IMR-90 (cell line): ENCODE data around the gene PLCH1. TPM values are rescaled to one million over a fixed set of nuclear protein-coding genes. Genes with fewer than 3 reads are reported as not detected.
"Not testable (repeated sequence)": the region's sequence is repeated elsewhere in the genome, so short reads cannot be mapped to it uniquely, and the experiment has no call there.

ENCODE experiments used
- ATAC-seq: fragments of 200-7000 bp; cut with Tn5 transposase; 2 replicates; pipeline ENCODE4 v1.9.1; 2020; ENCODE audit warnings: low read depth, mild to moderate bottlenecking, moderate library complexity
- BruUV-seq: library from RNA; stranded (reverse); fragments of 400-500 nt; replicated peaks from 2 replicates; lab custom pipeline; 2021; lab: Mats Ljungman, UMichigan
- CTCF ChIA-PET: fragments of 300-600 bp; formaldehyde crosslinking; extraction: SDS; loops from one replicate; lab custom pipeline; 2021; ENCODE audit warnings: antibody characterized with exemption; lab: Yijun Ruan, JAX
- POLR2A ChIA-PET: fragments of 300-600 bp; sonication (Branson Sonifier 250); formaldehyde crosslinking; loops from one replicate; lab custom pipeline; 2022; ENCODE audit warnings: antibody characterized with exemption; ENCODE audit not compliant: unreplicated experiment; lab: Charles Lee
- DNase-seq: peaks from one replicate; pipeline ENCODE4 v3.0.0; 2013
- H2AFZ ChIP-seq: replicated peaks from 2 replicates; pipeline ENCODE3; 2013; ENCODE audit warnings: low read length, mild to moderate bottlenecking; ENCODE audit not compliant: poor library complexity
- H2AK5ac ChIP-seq: 2 replicates; pipeline ENCODE4 v1.6.1; 2013; ENCODE audit warnings: low read depth, low read length, inconsistent platforms
- H2AK9ac ChIP-seq: replicated peaks from 2 replicates; pipeline ENCODE3; 2013; ENCODE audit warnings: mild to moderate bottlenecking, low read depth, low read length, moderate library complexity; ENCODE audit not compliant: poor library complexity
- H2BK120ac ChIP-seq: 2 replicates; pipeline ENCODE4 v1.6.1; 2013; ENCODE audit warnings: low read depth, low read length, inconsistent platforms
- H2BK15ac ChIP-seq: 3 replicates; pipeline ENCODE4 v1.6.1; 2013; ENCODE audit warnings: low read depth, low read length, inconsistent platforms
- H2BK20ac ChIP-seq: 2 replicates; pipeline ENCODE4 v1.6.1; 2013; ENCODE audit warnings: low read depth, mild to moderate bottlenecking, inconsistent platforms, low read length, moderate library complexity
- H2BK5ac ChIP-seq: 2 replicates; pipeline ENCODE4 v1.6.1; 2013; ENCODE audit warnings: mild to moderate bottlenecking, low read depth, low read length, inconsistent platforms; ENCODE audit not compliant: poor library complexity, severe bottlenecking
- H3K14ac ChIP-seq: replicated peaks from 2 replicates; pipeline ENCODE4 v1.6.1; 2013; ENCODE audit warnings: low read depth, low read length, inconsistent platforms
- H3K18ac ChIP-seq: 2 replicates; pipeline ENCODE4 v1.6.1; 2013; ENCODE audit warnings: low read depth, low read length, control low read depth
- H3K23ac ChIP-seq: 2 replicates; pipeline ENCODE4 v1.6.1; 2013; ENCODE audit warnings: low read depth, low read length, inconsistent platforms
- H3K27ac ChIP-seq: 2 replicates; pipeline ENCODE4 v1.5.1; 2013; ENCODE audit warnings: mild to moderate bottlenecking, control low read depth, low read length; ENCODE audit not compliant: insufficient read depth
- H3K27me3 ChIP-seq: 2 replicates; pipeline ENCODE4 v1.6.1; 2013; ENCODE audit warnings: low read length; ENCODE audit not compliant: control insufficient read depth, insufficient read depth
- H3K36me3 ChIP-seq: 2 replicates; pipeline ENCODE4 v1.6.1; 2013; ENCODE audit warnings: low read length, mixed read lengths; ENCODE audit not compliant: control insufficient read depth, insufficient read depth
- H3K4ac ChIP-seq: 2 replicates; pipeline ENCODE4 v1.6.1; 2013; ENCODE audit warnings: low read depth, low read length, inconsistent platforms
- H3K4me1 ChIP-seq: 2 replicates; pipeline ENCODE4 v1.6.1; 2013; ENCODE audit warnings: low read length, mixed read lengths; ENCODE audit not compliant: control insufficient read depth, insufficient read depth
- H3K4me2 ChIP-seq: 2 replicates; pipeline ENCODE4 v1.6.1; 2013; ENCODE audit warnings: low read depth, mild to moderate bottlenecking, control low read depth, low read length, moderate library complexity
- H3K4me3 ChIP-seq: 2 replicates; pipeline ENCODE4 v1.5.1; 2013; ENCODE audit warnings: low read depth, mild to moderate bottlenecking, control low read depth, low read length, moderate library complexity; ENCODE audit not compliant: insufficient read depth
- H3K56ac ChIP-seq: 2 replicates; pipeline ENCODE4 v1.6.1; 2013; ENCODE audit warnings: low read length, inconsistent platforms; ENCODE audit not compliant: insufficient read depth; ENCODE audit errors: extremely low read depth
- H3K79me1 ChIP-seq, 2 experiments: 2 replicates each; pipeline ENCODE4 v1.6.1; 2013; ENCODE audit warnings: low read length in 2 of 2, inconsistent platforms in 1 of 2, low read depth in 1 of 2
- H3K9ac ChIP-seq: 2 replicates; pipeline ENCODE4 v1.6.1; 2013; ENCODE audit warnings: low read depth, low read length, control low read depth
- H3K9me1 ChIP-seq: 2 replicates; pipeline ENCODE4 v1.6.1; 2013; ENCODE audit warnings: low read length, inconsistent platforms; ENCODE audit not compliant: insufficient read depth
- H3K9me3 ChIP-seq: 2 replicates; pipeline ENCODE4 v1.6.1; 2013; ENCODE audit warnings: low read length; ENCODE audit not compliant: control insufficient read depth, insufficient read depth
- H4K20me1 ChIP-seq: 2 replicates; pipeline ENCODE4 v1.6.1; 2013; ENCODE audit warnings: low read length, inconsistent platforms; ENCODE audit not compliant: insufficient read depth
- H4K5ac ChIP-seq: 2 replicates; pipeline ENCODE4 v1.6.1; 2013; ENCODE audit warnings: mild to moderate bottlenecking, low read depth, low read length, control low read depth
- H4K8ac ChIP-seq, 2 experiments: 2 replicates each; pipeline ENCODE4 v1.6.1; 2013; ENCODE audit warnings: low read depth in 2 of 2, low read length in 2 of 2, control low read depth in 1 of 2, inconsistent platforms in 1 of 2
- H4K91ac ChIP-seq: 2 replicates; pipeline ENCODE4 v1.6.1; 2013; ENCODE audit warnings: low read depth, low read length, inconsistent platforms; ENCODE audit not compliant: insufficient read depth
- WGBS, 2 experiments: methylation state at CpG; one replicate each; pipeline versions ENCODE4 v1.1.5 to v1.1.7; 2013; ENCODE audit warnings: missing lambda C conversion rate in 2 of 2; ENCODE audit not compliant: insufficient read length in 1 of 2; ENCODE audit errors: extremely low coverage in 2 of 2; 5-methylcytosine and 5-hydroxymethylcytosine counted together
- dilution Hi-C: fragments of 300-500 bp; cut with HindIII; formaldehyde crosslinking; loops from one replicate; pipeline ENCODE4 v1.14.3; 2018; ENCODE audit warnings: low sequenced_read_pairs; ENCODE audit not compliant: unreplicated experiment
- in situ Hi-C: fragments of 300-500 bp; cut with MboI; formaldehyde crosslinking; loops from 3 replicates; pipeline ENCODE4 v1.14.3; 2019; ENCODE audit warnings: low sequenced_read_pairs, inconsistent platforms, mixed read lengths
- intact Hi-C: fragments of 100-400 bp; cut with micrococcal nuclease; formaldehyde crosslinking; loops from 2 replicates; pipeline ENCODE4 v1.10.0; 2022
- polyA plus RNA-seq, 3 experiments: library from polyadenylated mRNA; depleted of rRNA; stranded (reverse); fragments of >200 nt; gene quantifications; 2 replicates each; pipeline ENCODE4 v1.2.3, GENCODE V29; 2012; ENCODE audit warnings: low replicate concordance in 1 of 3
- total RNA-seq: library from RNA; depleted of rRNA; stranded (reverse); fragments of >200 nt; gene quantifications from 2 replicates; pipeline ENCODE4 v1.2.3, GENCODE V29; 2012

PLCH1 gene
- total and polyA plus RNA-seq, 2 of the 4 experiments (the other 2 are of a cell fraction) = not detected

- H2BK120ac ChIP-seq, H3K79me1 ChIP-seq, H3K4me1 ChIP-seq, H3K18ac ChIP-seq, H3K23ac ChIP-seq, H3K4me3 ChIP-seq, dilution Hi-C loops, DNase-seq, H2AFZ ChIP-seq, BruUV-seq, H2BK20ac ChIP-seq, H3K9me1 ChIP-seq, H4K20me1 ChIP-seq, H4K8ac ChIP-seq, H2AK5ac ChIP-seq, in situ Hi-C loops, H3K36me3 ChIP-seq, CTCF ChIA-PET, POLR2A ChIA-PET, intact Hi-C loops, H3K9ac ChIP-seq, H3K27me3 ChIP-seq, H3K4me2 ChIP-seq, H2BK5ac ChIP-seq, H3K9me3 ChIP-seq, H2AK9ac ChIP-seq, H3K27ac ChIP-seq, H4K5ac ChIP-seq, H3K14ac ChIP-seq, ATAC-seq, H3K4ac ChIP-seq, H2BK15ac ChIP-seq, H4K91ac ChIP-seq, H3K56ac ChIP-seq: not testable (repeated sequence)
- WGBS, 2 experiments = no CpG with 5 or more reads among the region's 1 CpG
Observed at GRCh38 chr3:155615141-155615540, 129.7 kb downstream of the PLCH1 start.

DNA sequence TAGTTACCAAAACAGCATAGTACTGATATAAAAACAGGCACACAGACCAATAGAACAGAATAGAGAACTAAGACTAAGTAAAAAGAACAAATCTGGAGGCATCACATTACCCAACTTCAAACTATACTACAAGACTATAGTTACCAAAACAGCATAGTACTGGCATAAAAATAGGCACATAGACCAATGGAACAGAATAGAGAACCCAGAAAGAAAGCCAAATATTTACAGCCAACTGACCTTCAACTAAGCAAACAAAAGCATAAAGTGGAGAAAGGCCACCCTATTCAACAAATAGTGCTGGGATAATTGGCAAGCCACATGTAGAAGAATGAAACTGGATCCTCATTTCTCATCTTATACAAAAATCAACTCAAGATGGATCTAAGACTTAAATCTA is 130.5 kb downstream of the PLCH1 start:
- H3K4me3 ChIP-seq, H3K36me3 ChIP-seq, BruUV-seq, H3K27me3 ChIP-seq, in situ Hi-C loops, intact Hi-C loops, H4K91ac ChIP-seq, H3K27ac ChIP-seq, H3K9ac ChIP-seq, H3K4me1 ChIP-seq, H3K56ac ChIP-seq, H4K20me1 ChIP-seq, H2AFZ ChIP-seq, H3K4ac ChIP-seq, ATAC-seq, dilution Hi-C loops, CTCF ChIA-PET, H3K18ac ChIP-seq, H2BK15ac ChIP-seq, H3K23ac ChIP-seq, DNase-seq, H3K14ac ChIP-seq, H3K79me1 ChIP-seq, H3K4me2 ChIP-seq, H2BK120ac ChIP-seq, POLR2A ChIA-PET, H3K9me3 ChIP-seq, H4K8ac ChIP-seq, H2BK5ac ChIP-seq, H2AK5ac ChIP-seq, H2BK20ac ChIP-seq, H4K5ac ChIP-seq, H3K9me1 ChIP-seq, H2AK9ac ChIP-seq: not testable (repeated sequence)
